ENCODE results near the gene ZDHHC21.
"Not testable (repeated sequence)": the region's sequence is repeated elsewhere in the genome, so short reads cannot be mapped to it uniquely, and the experiment has no call there.

DNA sequence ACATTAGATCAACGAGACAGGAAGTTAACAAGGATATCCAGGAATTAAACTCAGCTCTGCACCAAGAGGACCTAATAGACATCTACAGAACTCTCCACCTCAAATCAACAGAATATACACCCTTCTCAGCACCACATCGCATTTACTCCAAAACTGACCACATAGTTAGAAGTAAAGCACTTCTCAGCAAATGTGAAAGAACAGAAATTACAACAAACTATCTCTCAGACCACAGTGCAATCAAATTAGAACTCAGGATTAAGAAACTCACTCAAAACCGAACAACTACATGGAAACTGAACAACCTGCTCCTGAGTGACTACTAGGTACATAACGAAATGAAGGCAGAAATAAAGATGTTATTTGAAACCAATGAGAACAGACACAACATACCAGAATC, 10.6 kb downstream of the ZDHHC21 start:
- TF ChIP-seq, protein P1, sequence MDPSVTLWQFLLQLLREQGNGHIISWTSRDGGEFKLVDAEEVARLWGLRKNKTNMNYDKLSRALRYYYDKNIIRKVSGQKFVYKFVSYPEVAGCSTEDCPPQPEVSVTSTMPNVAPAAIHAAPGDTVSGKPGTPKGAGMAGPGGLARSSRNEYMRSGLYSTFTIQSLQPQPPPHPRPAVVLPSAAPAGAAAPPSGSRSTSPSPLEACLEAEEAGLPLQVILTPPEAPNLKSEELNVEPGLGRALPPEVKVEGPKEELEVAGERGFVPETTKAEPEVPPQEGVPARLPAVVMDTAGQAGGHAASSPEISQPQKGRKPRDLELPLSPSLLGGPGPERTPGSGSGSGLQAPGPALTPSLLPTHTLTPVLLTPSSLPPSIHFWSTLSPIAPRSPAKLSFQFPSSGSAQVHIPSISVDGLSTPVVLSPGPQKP (CRISPR knock-in tag; IDR thresholded peaks at IDR 0.05), result not testable (repeated sequence)
- TF ChIP-seq, protein P2, sequence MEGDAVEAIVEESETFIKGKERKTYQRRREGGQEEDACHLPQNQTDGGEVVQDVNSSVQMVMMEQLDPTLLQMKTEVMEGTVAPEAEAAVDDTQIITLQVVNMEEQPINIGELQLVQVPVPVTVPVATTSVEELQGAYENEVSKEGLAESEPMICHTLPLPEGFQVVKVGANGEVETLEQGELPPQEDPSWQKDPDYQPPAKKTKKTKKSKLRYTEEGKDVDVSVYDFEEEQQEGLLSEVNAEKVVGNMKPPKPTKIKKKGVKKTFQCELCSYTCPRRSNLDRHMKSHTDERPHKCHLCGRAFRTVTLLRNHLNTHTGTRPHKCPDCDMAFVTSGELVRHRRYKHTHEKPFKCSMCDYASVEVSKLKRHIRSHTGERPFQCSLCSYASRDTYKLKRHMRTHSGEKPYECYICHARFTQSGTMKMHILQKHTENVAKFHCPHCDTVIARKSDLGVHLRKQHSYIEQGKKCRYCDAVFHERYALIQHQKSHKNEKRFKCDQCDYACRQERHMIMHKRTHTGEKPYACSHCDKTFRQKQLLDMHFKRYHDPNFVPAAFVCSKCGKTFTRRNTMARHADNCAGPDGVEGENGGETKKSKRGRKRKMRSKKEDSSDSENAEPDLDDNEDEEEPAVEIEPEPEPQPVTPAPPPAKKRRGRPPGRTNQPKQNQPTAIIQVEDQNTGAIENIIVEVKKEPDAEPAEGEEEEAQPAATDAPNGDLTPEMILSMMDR (IDR thresholded peaks at IDR 0.05 in 2 of 3, conservative IDR thresholded peaks at IDR 0.05 in 1 of 3; ENCODE audit: insufficient read depth in 2 of 3, low read depth in 1 of 3, low read length in 3 of 3), result not testable (repeated sequence)
- TF ChIP-seq, protein P3, sequence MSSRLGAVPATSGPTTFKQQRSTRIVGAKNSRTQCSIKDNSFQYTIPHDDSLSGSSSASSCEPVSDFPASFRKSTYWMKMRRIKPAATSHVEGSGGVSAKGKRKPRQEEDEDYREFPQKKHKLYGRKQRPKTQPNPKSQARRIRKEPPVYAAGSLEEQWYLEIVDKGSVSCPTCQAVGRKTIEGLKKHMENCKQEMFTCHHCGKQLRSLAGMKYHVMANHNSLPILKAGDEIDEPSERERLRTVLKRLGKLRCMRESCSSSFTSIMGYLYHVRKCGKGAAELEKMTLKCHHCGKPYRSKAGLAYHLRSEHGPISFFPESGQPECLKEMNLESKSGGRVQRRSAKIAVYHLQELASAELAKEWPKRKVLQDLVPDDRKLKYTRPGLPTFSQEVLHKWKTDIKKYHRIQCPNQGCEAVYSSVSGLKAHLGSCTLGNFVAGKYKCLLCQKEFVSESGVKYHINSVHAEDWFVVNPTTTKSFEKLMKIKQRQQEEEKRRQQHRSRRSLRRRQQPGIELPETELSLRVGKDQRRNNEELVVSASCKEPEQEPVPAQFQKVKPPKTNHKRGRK (tag; IDR thresholded peaks at IDR 0.05), result not testable (repeated sequence)

Data from K562 (cell line).